GM06990 (cell line): Measurements from ENCODE around the gene NOP16.

Experiments used
- DNase-seq: peaks from one replicate; pipeline ENCODE4 v3.0.0-alpha.2; 2011; ENCODE audit not compliant: insufficient read length; ENCODE audit errors: extremely low read depth
- H3K27me3 ChIP-seq: replicated peaks from 2 replicates; pipeline ENCODE4 v1.6.0; 2011; ENCODE audit warnings: low read length; ENCODE audit not compliant: control insufficient read depth, insufficient read depth
- H3K36me3 ChIP-seq: 2 replicates; pipeline ENCODE4 v1.5.1; 2011; ENCODE audit warnings: low read length; ENCODE audit not compliant: control insufficient read depth, insufficient read depth
- H3K4me3 ChIP-seq: replicated peaks from 2 replicates; pipeline ENCODE4 v1.5.1; 2011; ENCODE audit warnings: low read depth, mild to moderate bottlenecking, control low read depth, low read length
- TF ChIP-seq, protein P1 (sequence below): IDR thresholded peaks from 2 replicates; pipeline ENCODE4 v1.5.1; 2011; ENCODE audit warnings: low read length, control low read depth, mild to moderate bottlenecking, inconsistent platforms; ENCODE audit not compliant: insufficient read depth, poor library complexity, severe bottlenecking

Gene NOP16

DNA sequence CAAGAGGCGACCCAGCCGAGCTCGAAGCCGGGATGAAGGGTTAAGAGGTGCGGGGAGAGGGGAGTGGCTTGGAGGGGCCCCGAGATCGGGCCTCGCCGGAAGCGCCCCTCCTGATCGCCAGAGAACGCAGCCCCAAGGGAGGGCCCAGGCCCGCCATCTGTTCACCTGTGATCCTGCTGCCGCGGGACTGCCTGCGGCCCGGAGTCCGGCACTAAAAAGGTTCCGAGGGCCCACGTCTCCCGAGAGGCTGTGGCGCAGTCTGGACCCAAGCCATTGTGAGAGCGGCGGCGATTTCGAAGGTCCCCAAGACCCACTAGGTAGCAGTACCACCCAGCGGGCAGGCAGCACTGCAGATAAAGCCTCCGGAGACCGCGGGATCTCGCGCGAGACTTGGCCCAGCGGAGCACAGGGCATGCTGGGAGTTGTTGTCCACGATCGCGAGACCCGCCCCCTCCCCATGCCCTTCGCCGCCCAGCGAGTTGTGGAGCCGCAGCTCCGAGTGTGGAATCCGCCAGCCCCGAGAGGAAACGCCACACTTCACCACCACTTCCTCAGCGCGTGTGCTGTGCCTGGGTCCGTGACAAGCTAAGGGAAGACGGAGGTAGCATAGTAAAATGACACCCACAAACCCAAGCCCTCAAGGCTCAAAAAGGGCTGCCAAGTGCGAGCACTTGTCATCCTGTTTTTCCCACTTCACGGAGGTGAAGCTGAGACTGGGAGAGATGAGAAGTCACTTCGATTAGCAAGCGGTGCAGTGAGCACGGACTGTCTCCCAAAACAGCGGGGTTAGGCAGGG lies 26.8 kb downstream of the NOP16 start, which contains the start of gene KIAA1191:
Gene KIAA1191, minus strand, starts transcription at position 328 of the 796 bp plus-strand sequence. CDS start 2,256 bp downstream, outside the sequence.
- TF ChIP-seq, protein P1, sequence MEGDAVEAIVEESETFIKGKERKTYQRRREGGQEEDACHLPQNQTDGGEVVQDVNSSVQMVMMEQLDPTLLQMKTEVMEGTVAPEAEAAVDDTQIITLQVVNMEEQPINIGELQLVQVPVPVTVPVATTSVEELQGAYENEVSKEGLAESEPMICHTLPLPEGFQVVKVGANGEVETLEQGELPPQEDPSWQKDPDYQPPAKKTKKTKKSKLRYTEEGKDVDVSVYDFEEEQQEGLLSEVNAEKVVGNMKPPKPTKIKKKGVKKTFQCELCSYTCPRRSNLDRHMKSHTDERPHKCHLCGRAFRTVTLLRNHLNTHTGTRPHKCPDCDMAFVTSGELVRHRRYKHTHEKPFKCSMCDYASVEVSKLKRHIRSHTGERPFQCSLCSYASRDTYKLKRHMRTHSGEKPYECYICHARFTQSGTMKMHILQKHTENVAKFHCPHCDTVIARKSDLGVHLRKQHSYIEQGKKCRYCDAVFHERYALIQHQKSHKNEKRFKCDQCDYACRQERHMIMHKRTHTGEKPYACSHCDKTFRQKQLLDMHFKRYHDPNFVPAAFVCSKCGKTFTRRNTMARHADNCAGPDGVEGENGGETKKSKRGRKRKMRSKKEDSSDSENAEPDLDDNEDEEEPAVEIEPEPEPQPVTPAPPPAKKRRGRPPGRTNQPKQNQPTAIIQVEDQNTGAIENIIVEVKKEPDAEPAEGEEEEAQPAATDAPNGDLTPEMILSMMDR, result no peak
- peak; percentile 95 for DNase-seq
- Histone ChIP-seq H3K27me3 (no peaks in the 10 kb centered on the region), H3K36me3 (no peaks in the 10 kb centered on the region; the same call in 1 of the 2 replicates), H3K4me3 (peak within 1 kb of the TSS; percentile 97)

DNA sequence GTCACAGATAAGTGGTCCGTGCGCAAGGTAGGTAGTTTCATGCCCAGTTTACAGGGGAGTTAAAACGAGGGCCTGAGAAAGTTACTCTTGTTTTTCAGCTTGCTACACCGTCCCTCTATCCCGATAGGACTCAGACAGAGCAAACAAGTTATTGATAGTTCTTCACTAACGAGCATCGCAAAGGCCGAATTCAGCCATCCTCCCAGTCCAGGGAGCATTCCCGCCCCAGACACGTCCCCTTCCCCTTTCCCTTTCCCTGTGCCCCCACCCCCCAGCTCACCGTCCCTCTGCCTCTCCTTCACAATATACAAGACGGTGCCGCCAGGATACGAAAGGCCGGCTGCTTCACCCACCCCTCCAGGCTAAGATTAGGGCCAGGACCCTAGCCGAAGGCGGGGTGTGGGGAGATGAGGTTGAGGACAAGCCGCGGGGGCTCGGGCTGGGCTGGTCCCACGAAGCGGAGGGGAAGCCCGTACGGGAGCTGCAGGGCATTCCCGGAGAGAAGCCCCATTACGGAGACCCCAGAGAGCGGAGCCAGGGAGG lies 27.4 kb downstream of the NOP16 start:
- Histone ChIP-seq H3K4me3 (peak overlapping the region; percentile 97), H3K27me3 (no peaks in the 10 kb centered on the region), H3K36me3 (no peaks in the 10 kb centered on the region; the same call in none of the 2 replicates)
- TF ChIP-seq, protein P1, result no peak
- DNase-seq, result no peak

DNA sequence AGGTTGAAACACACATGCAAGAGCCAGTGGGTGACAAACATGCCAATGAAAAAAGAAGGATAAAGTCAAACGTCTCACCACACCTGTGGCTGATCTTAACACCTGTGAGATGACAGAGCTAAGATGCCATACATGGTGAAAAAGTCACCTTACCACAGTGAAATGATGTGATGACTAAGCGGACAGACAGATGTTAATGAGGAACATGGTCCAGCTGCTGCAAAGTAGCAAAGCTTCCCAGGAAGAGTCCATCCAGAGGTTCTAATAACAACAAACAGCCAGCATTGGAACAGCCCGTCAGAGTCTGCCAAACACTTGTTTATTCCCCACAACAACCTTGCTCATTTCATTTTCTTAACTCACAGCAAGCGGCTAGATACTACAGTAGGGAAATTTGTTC lies 28.7 kb downstream of the NOP16 start:
- Histone ChIP-seq H3K36me3 (peaks cover 3% of the 10 kb centered on the region), H3K27me3 (no peaks in the 10 kb centered on the region), H3K4me3 (no peak overlapping the region)
- DNase-seq, result no peak
- TF ChIP-seq, protein P1, result no peak

DNA sequence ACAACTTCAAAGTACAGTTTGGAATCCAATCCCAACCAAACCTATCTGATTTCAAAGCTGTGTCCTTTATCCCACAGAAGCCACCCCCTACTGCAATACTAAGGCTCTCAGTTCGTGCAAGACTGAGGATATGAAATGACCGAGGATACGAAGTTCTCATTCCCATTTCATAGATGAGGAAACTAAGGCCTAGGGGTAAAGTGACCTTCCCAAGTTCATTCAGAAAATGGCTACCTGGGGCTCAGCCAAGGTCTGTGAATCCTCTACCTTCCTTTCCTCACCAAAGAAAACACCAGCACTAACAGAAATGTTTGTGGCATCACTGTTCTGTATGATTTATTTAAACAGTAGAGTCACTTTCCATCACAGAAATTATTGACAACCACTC lies 32.2 kb downstream of the NOP16 start:
- no peaks in the 10 kb centered on the region for H3K27me3 ChIP-seq
- TF ChIP-seq, protein P1, result no peak
- H3K36me3 ChIP-seq, result peaks cover 18% of the 10 kb centered on the region
- DNase-seq, result no peak
- H3K4me3 ChIP-seq, result no peak overlapping the region

DNA sequence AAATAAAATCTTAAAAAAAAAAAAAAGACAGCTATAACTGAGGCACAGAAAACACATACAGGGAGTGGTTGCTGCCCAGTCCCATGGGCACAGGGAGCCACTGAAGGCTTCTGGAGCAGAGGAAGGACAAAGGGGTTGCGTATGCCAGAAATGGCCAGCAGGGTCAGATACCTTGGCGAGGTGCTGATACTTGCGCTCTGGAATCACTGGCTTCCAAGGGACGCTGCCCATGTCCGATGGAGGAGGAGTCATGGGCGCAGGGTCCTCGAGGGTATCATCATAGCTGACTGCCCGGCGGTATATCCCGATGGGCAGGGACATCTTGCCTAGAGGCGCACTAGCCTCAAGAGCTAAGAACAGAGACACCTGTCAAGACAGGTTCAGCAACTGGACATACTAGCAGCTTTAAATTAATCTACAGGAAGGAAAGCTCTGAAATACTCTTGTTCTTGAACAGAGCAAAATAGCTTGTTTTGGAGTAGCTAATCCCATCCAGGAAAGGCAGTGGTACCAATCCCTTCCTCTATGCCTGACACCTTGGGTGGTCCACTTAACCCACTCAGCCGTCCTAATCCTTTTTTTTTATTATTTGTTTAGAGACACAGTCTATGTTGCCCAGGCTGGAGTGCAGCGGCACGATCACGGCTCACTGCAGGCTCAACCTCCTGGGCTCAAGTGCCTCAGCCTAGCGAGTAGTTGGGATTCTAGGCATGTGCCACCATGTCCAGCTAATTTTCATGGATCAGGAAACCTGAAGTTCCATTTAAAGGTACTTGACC lies 32.8 kb downstream of the NOP16 start:
- Histone ChIP-seq H3K4me3 (no peak overlapping the region), H3K27me3 (no peaks in the 10 kb centered on the region), H3K36me3 (peaks cover 20% of the 10 kb centered on the region)
- TF ChIP-seq, protein P1, result no peak
- no peak for DNase-seq
